HepG2 (cell line): ENCODE measurements around the gene ORC4. TPM values are rescaled to one million over a fixed set of nuclear protein-coding genes. Genes with fewer than 3 reads are reported as not detected.

Experiments
- ATAC-seq: fragments of 200-7000 bp; cut with Tn5 transposase; 3 replicates; pipeline ENCODE4 v1.9.1; 2020; ENCODE audit warnings: mild to moderate bottlenecking, moderate library complexity
- BruUV-seq: library from RNA; stranded (reverse); fragments of 400-500 nt; replicated peaks from 2 replicates; lab custom pipeline; 2021; lab: Mats Ljungman, UMichigan
- CTCF ChIA-PET: fragments of 300-600 bp; formaldehyde crosslinking; extraction: SDS; loops from one replicate; lab custom pipeline; 2021; ENCODE audit warnings: low total read pairs, inconsistent platforms, low intra/inter-chr PET ratio; lab: Yijun Ruan, JAX
- POLR2A ChIA-PET: fragments of 350-600 bp; sonication (Branson Sonifier 250); formaldehyde crosslinking; loops from one replicate; lab custom pipeline; 2020; ENCODE audit warnings: antibody characterized with exemption, inconsistent platforms; lab: Yijun Ruan, JAX
- DNase-seq: peaks from one replicate; pipeline ENCODE4 v3.0.0-alpha.2; 2015; ENCODE audit warnings: low spot score
- FAIRE-seq: peaks from 3 replicates; lab custom pipeline; 2011; peaks lifted over from hg19 to GRCh38; lab: Jason Lieb, UNC
- H2AFZ ChIP-seq: one replicate; pipeline ENCODE4 v1.6.1; 2011; ENCODE audit warnings: low read length, inconsistent platforms
- H3K27ac ChIP-seq: fragments of 300-600 bp; 3 replicates; pipeline ENCODE4 v1.8.0; 2011; ENCODE audit warnings: mixed run types, mild to moderate bottlenecking, mixed read lengths, low read length, inconsistent platforms; ENCODE audit not compliant: insufficient read depth; ENCODE audit errors: extremely low read length
- H3K27me3 ChIP-seq, 2 experiments: fragments of 200-600 bp in 1 of 2; 2 replicates in 1 of 2; 3 replicates in 1 of 2; pipeline versions ENCODE4 v1.6.0 to v1.8.0; 2011; ENCODE audit warnings: low read length in 2 of 2, mild to moderate bottlenecking in 2 of 2, moderate library complexity in 2 of 2, inconsistent platforms in 1 of 2; ENCODE audit not compliant: insufficient read depth in 2 of 2, control insufficient read depth in 1 of 2
- H3K36me3 ChIP-seq, 2 experiments: fragments of 200-600 bp in 1 of 2; replicated peaks in 1 of 2; 2 replicates in 1 of 2; 3 replicates in 1 of 2; pipeline versions ENCODE4 v1.5.1 to v1.8.0; 2011; ENCODE audit warnings: low read length in 2 of 2, inconsistent platforms in 1 of 2; ENCODE audit not compliant: insufficient read depth in 2 of 2, control insufficient read depth in 1 of 2
- H3K4me1 ChIP-seq: 2 replicates; pipeline ENCODE4 v1.5.1; 2012; ENCODE audit warnings: low read length, inconsistent platforms; ENCODE audit not compliant: insufficient read depth
- H3K4me2 ChIP-seq: 2 replicates; pipeline ENCODE4 v1.6.0; 2011; ENCODE audit warnings: low read depth, low read length, inconsistent platforms
- H3K4me3 ChIP-seq, 3 experiments: fragments of 200-600 bp in 1 of 3; sonication (generic), shearing (Covaris generic) in 1 of 3; replicated peaks in 1 of 3; 2 replicates each; pipeline ENCODE4 v1.5.1; 2011 to 2016; ENCODE audit warnings: low read length in 3 of 3, inconsistent platforms in 2 of 3, low read depth in 2 of 3, mild to moderate bottlenecking in 2 of 3, control low read depth in 1 of 3, mixed read lengths in 1 of 3; ENCODE audit not compliant: insufficient read depth in 1 of 3
- H3K79me2 ChIP-seq: one replicate; pipeline ENCODE4 v1.6.1; 2011; ENCODE audit warnings: low read length, inconsistent platforms; ENCODE audit not compliant: insufficient read depth
- H3K9ac ChIP-seq: 2 replicates; pipeline ENCODE4 v1.6.0; 2011; ENCODE audit warnings: mild to moderate bottlenecking, low read depth, low read length, inconsistent platforms; ENCODE audit not compliant: insufficient read depth
- H3K9me3 ChIP-seq: 2 replicates; pipeline ENCODE4 v1.5.1; 2012; ENCODE audit warnings: mild to moderate bottlenecking, low read length
- H4K20me1 ChIP-seq: 2 replicates; pipeline ENCODE4 v1.6.0; 2011; ENCODE audit warnings: inconsistent platforms, mild to moderate bottlenecking, low read length, moderate library complexity; ENCODE audit not compliant: insufficient read depth
- ARID2 ChIP-seq: sonication (generic); formaldehyde crosslinking; IDR thresholded peaks from 2 replicates; pipeline ENCODE4 v1.8.1; 2022; ENCODE audit warnings: mild to moderate bottlenecking, missing genetic modification reagents, borderline replicate concordance
- CENPT ChIP-seq: sonication (generic); formaldehyde crosslinking; IDR thresholded peaks from 2 replicates; pipeline ENCODE4 v1.8.0; 2022; ENCODE audit warnings: low read depth, mild to moderate bottlenecking, moderate library complexity, missing genetic modification reagents
- CTCF ChIP-seq: sonication (generic); formaldehyde crosslinking; IDR thresholded peaks from 2 replicates; pipeline ENCODE4 v1.5.0; 2020; ENCODE audit warnings: mild to moderate bottlenecking, missing genetic modification reagents, moderate library complexity
- E2F1 ChIP-seq: sonication (generic); formaldehyde crosslinking; IDR thresholded peaks from 2 replicates; pipeline ENCODE4 v1.5.0; 2020; ENCODE audit warnings: missing genetic modification reagents
- GABPA ChIP-seq, 2 experiments: IDR thresholded peaks; 2 replicates each; pipeline ENCODE4 v1.6.1; 2011 to 2016; ENCODE audit warnings: low read depth in 2 of 2, low read length in 1 of 2, missing biosample characterization in 1 of 2, missing genetic modification characterization in 1 of 2
- MTERF4 ChIP-seq: sonication (generic); formaldehyde crosslinking; IDR thresholded peaks from 2 replicates; pipeline ENCODE4 v1.8.0; 2023; ENCODE audit warnings: mild to moderate bottlenecking, missing genetic modification reagents
- NR1H2 ChIP-seq: sonication (generic); formaldehyde crosslinking; IDR thresholded peaks from 2 replicates; pipeline ENCODE4 v1.8.1; 2022; ENCODE audit warnings: low read depth, missing genetic modification reagents, borderline replicate concordance
- PAX8 ChIP-seq: sonication (generic); formaldehyde crosslinking; IDR thresholded peaks from 2 replicates; pipeline ENCODE4 v1.8.0; 2022; ENCODE audit warnings: mild to moderate bottlenecking, missing genetic modification reagents, borderline replicate concordance
- PLRG1 ChIP-seq: fragments of 450-650 bp; conservative IDR thresholded peaks from 2 replicates; pipeline ENCODE4 v1.6.1; 2016
- POGZ ChIP-seq: sonication (generic); formaldehyde crosslinking; IDR thresholded peaks from 2 replicates; pipeline ENCODE4 v1.4.0; 2020; ENCODE audit warnings: mild to moderate bottlenecking, missing genetic modification reagents
- THAP9 ChIP-seq: sonication (generic); formaldehyde crosslinking; IDR thresholded peaks from 2 replicates; pipeline ENCODE4; 2020; ENCODE audit warnings: missing genetic modification reagents, mild to moderate bottlenecking, borderline replicate concordance
- THRA ChIP-seq: sonication (generic); formaldehyde crosslinking; IDR thresholded peaks from 2 replicates; pipeline ENCODE4 v1.4.0; 2020; ENCODE audit warnings: missing genetic modification reagents, borderline replicate concordance
- ZBTB43 ChIP-seq: sonication (generic); formaldehyde crosslinking; conservative IDR thresholded peaks from 2 replicates; pipeline ENCODE4 v1.4.0; 2020; ENCODE audit warnings: missing genetic modification reagents
- ZNF430 ChIP-seq: sonication (generic); formaldehyde crosslinking; IDR thresholded peaks from 2 replicates; pipeline ENCODE4 v1.9.0; 2021; ENCODE audit warnings: mild to moderate bottlenecking, missing genetic modification reagents
- in situ Hi-C: cut with HindIII; loops from 2 replicates; pipeline ENCODE4 v1.10.0; 2017; ENCODE audit warnings: low pct_unique_long_range_greater_than_20kb; ENCODE audit not compliant: extremely low pct_ligation_motif_present
- intact Hi-C: fragments of 100-400 bp; cut with micrococcal nuclease; formaldehyde crosslinking; loops from one replicate; pipeline ENCODE4 v1.10.0; 2022; ENCODE audit not compliant: unreplicated experiment
- polyA plus RNA-seq, 8 experiments: library from polyadenylated mRNA; depleted of rRNA in 3 of 8; stranded (reverse) in 7 of 8; unstranded in 1 of 8; fragments of >200 nt; fragmentation: Illumina TruSeq in 4 of 8; extraction: Trizol in 4 of 8; gene quantifications; 2 replicates each; pipeline versions ENCODE4 v1.2.1 to v1.2.3, GENCODE V29; 2011 to 2016; ENCODE audit warnings: low read depth in 4 of 8, missing spikeins in 1 of 8, mixed read lengths in 1 of 8; ENCODE audit not compliant: insufficient read depth in 1 of 8
- total RNA-seq, 5 experiments: library from RNA; depleted of rRNA; stranded (reverse); fragments of >200 nt; fragmentation: Illumina TruSeq; extraction: Trizol; gene quantifications; 2 replicates each; pipeline ENCODE4 v1.2.3, GENCODE V29; 2016; ENCODE audit warnings: low read depth in 1 of 5

ORC4 gene
- total and polyA plus RNA-seq, 2 of the 13 experiments (the other 11 are each of a cell fraction or from before 2014, with no cell fraction given) = 28.6 to 84.8 TPM

GRCh38 chr2:148049284-148049683 is 28.7 kb upstream of the ORC4 start:
- Histone ChIP-seq H3K4me2 (no peak overlapping the region), H4K20me1 (0 out of 2 replicates have a peak, but pooled peaks cover 2% of the 10 kb centered on the region), H3K27ac (no peak overlapping the region), H3K9ac (no peak overlapping the region), H3K36me3 (no peaks in the 10 kb centered on the region), H3K9me3 (no peaks in the 10 kb centered on the region), H3K79me2 (no peaks in the 10 kb centered on the region), H3K27me3 (no peaks in the 10 kb centered on the region), H2AFZ (no peak overlapping the region), H3K4me1 (peaks cover 25% of the 10 kb centered on the region), H3K4me3 (no peak overlapping the region)
- ChIA-PET POLR2A (no interaction called here), CTCF (no interaction called here)
- TF ChIP-seq PLRG1 = no peak
- no peak for TF ChIP-seq ZNF430 (CRISPR knock-in tag)
- TF ChIP-seq MTERF4 (CRISPR knock-in tag) = no peak
- no peak for TF ChIP-seq CTCF (CRISPR knock-in tag)
- no peak for TF ChIP-seq THAP9
- no peak for TF ChIP-seq POGZ (CRISPR knock-in tag)
- no peak for TF ChIP-seq NR1H2
- no peak for TF ChIP-seq PAX8 (CRISPR knock-in tag)
- no peak for TF ChIP-seq CENPT
- no peak for TF ChIP-seq THRA (CRISPR knock-in tag)
- no peak for TF ChIP-seq E2F1 (CRISPR knock-in tag)
- TF ChIP-seq GABPA (IDR thresholded peaks at IDR 0.05; ENCODE audit: low read depth, low read length) = no peak
- no peak for TF ChIP-seq GABPA (CRISPR knock-in tag; IDR thresholded peaks at IDR 0.05; ENCODE audit: low read depth)
- no peak for TF ChIP-seq ZBTB43
- no peak for TF ChIP-seq ARID2 (CRISPR knock-in tag)
- DNase-seq = no peak
- in situ Hi-C loops (no loop called here), intact Hi-C loops (no loop called here)
- no TSS peak for BruUV-seq
- no peak for FAIRE-seq
- ATAC-seq = peak; percentile 29; the same call in 1 of the 3 replicates
